Activated CD8-positive, alpha-beta memory T cell treated with anti-CD3 and anti-CD28 coated beads for 36 hours (primary cell): Measurements from ENCODE around the gene ACHE. TPM values are rescaled to one million over a fixed set of nuclear protein-coding genes. Genes with fewer than 3 reads are reported as not detected.
"Not testable (repeated sequence)": the region's sequence is repeated elsewhere in the genome, so short reads cannot be mapped to it uniquely, and the experiment has no call there.

Experiments used
- CTCF ChIA-PET: fragments of 350-600 bp; sonication (Branson Sonifier 250); formaldehyde crosslinking; loops from one replicate; lab custom pipeline; 2021; ENCODE audit warnings: antibody characterized with exemption; lab: Charles Lee
- POLR2A ChIA-PET: fragments of 350-600 bp; sonication (Branson Sonifier 250); formaldehyde crosslinking; loops from one replicate; lab custom pipeline; 2021; ENCODE audit warnings: antibody characterized with exemption; lab: Charles Lee
- total RNA-seq, 2 experiments: library from RNA; stranded (reverse); gene quantifications; one replicate each; pipeline ENCODE4 v1.2.3, GENCODE V29; 2021

The ACHE gene
- under 1 TPM; 0.13 to 0.23 TPM for total RNA-seq

DNA sequence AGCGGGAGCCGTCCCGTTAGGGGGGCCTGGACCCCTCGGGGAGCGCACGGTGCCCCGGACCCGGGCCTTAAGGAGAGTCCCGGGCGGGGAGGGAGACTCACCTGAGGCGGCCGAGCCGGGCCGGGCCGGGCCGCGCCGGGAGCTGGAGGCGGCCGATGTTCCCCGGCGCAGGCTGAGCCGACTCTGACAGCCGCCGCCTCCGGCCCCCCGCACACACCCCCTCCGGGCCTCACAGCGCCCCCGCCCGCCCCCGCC is at the start of gene ACHE:
Gene ACHE, minus strand, starts transcription at position 188 of the 255 bp plus-strand sequence. CDS start 1,656 bp downstream, outside the sequence.
- ChIA-PET CTCF (interaction anchor here (1.1 to 2.2 kb wide), 3 partner anchors 8 to 189 kb away, joined by 3 to 9 read pairs (median 8); partner anchors contain the start of gene TRIM56), POLR2A (no interaction called here)

DNA sequence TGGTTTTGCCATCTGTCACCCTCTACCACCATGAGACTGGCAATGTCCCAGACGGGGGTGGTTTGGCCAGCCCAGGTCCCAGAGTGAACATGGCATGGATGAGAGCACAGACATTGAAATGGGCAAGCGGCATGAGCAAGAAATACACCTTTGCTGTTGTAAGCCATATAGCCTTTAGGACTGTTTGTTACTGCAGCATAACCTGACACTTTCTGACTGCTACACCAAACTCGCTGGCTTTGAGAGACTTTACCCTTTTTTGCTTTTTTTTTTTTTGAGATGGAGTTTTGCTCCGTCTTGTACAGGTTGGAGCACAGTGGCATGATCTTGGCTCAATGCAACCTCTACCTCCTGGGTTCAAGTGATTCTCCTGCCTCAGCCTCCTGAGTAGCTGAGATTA is 48.5 kb upstream of the ACHE start:
- ChIA-PET POLR2A (no interaction called here), CTCF (interaction anchor here (1.0 kb wide), 1 partner anchor 17 kb away, joined by 3 read pairs; no protein-coding TSS in a partner anchor)

- ChIA-PET CTCF (no interaction called here), POLR2A (no interaction called here)
Measured at GRCh38 chr7:100943693-100944092, 48.0 kb upstream of the ACHE start.

GRCh38 chr7:100942045-100942774 is 46.5 kb upstream of the ACHE start:
- ChIA-PET CTCF (no interaction called here), POLR2A (no interaction called here)

DNA sequence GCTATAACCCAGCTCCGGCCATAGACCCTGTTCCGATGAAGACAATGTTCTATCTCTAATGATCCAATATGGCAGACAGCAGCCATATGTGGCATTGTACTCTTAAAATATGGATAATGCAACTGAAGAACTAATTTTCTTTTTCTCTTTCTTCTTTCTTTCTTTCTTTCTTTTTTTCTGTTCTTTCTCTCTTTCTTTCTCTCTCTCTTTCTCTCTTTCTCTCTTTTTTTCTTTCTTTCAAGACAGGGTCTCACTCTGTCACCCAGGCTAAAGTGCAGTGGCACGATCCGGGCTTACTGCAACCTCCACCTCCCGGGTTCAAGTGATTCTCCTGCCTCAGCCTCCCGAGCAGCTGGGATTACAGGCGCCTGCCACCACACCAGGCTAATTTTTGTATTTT is 40.5 kb upstream of the ACHE start:
- POLR2A ChIA-PET, CTCF ChIA-PET: not testable (repeated sequence)

- CTCF ChIA-PET, POLR2A ChIA-PET: not testable (repeated sequence)
Measured at GRCh38 chr7:100935381-100935780, 39.7 kb upstream of the ACHE start.

DNA sequence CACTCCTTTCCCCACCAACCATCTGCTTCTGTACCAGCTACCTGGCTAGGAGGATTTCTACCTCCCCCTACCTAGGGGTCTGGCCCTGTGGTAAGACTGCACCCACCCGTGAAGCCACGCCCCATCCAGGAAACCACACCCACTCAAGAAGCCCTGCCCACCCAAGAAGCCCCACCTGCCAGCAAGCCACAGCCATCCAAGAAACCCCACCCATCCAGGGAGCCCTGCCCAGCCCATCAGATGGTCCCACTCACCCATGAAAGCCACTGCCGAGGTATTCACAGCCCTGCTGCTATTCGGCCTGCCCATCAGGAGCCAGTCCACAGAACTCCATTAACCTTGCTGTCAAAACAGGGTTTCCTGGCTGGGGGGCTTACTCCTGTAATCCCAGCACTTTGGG is 38.0 kb upstream of the ACHE start:
- ChIA-PET CTCF (no interaction called here), POLR2A (no interaction called here)

- ChIA-PET POLR2A (no interaction called here), CTCF (no interaction called here)
Measured at GRCh38 chr7:100929808-100930174, 34.1 kb upstream of the ACHE start.

- CTCF ChIA-PET, POLR2A ChIA-PET: not testable (repeated sequence)
Measured at GRCh38 chr7:100923616-100924015, 27.9 kb upstream of the ACHE start.

DNA sequence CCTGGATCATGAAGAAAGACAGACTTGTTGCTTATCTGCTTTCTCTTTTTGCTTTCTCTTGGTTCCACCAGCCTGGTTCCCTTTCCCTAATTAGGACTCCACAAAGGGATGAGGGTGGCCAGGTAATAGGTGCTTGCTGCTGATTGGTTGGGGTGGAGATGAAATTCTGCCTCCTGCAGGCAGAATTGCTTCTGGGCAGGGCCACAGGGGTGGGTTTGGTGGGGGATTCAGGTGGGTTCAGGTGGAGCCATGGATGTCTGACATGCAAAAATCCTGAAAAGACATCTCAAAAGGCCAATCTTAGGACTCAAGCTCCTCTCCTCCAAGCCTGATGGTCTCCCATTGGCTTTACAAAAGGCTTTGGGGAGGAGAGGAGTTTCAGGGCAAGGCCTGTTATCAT is 25.4 kb upstream of the ACHE start:
- CTCF ChIA-PET = interaction anchor here (1.1 kb wide), 1 partner anchor 202 kb away, joined by 3 read pairs; no protein-coding TSS in a partner anchor

GRCh38 chr7:100919779-100920437 is 24.2 kb upstream of the ACHE start:
- CTCF ChIA-PET, POLR2A ChIA-PET: not testable (repeated sequence)

More for the DNA sequence above, 25.4 kb upstream of the ACHE start:
- POLR2A ChIA-PET = no interaction called here

- CTCF ChIA-PET, POLR2A ChIA-PET: not testable (repeated sequence)
Measured at GRCh38 chr7:100919335-100919734, 23.6 kb upstream of the ACHE start.

DNA sequence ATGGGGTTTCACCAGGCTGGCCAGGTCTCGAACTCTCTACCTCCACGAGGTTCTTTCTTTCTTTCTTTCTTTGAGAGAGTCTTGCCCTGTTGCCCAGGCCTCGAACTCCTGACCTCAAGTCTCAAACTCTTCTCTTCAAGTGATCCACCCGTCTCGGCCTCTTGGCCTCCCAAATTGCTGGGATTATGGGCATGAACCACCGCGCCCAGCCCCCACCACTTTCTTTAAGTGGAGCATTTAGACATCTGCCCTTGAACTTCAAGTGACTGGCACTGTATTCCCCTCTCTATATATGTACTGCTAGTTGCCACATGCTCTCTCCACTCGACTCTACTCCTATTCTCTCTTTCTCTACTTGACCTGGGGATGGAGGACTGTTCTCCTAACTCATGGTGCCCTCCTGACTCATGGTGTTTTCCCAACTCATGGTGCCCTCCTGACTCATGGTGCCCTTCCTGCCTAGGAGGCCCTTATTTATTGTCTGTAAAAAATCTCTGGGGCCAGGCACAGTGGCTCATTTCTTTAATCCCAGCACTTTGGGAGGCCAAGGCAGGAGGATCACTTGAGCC is 19.3 kb upstream of the ACHE start:
- ChIA-PET CTCF (no interaction called here), POLR2A (no interaction called here)

DNA sequence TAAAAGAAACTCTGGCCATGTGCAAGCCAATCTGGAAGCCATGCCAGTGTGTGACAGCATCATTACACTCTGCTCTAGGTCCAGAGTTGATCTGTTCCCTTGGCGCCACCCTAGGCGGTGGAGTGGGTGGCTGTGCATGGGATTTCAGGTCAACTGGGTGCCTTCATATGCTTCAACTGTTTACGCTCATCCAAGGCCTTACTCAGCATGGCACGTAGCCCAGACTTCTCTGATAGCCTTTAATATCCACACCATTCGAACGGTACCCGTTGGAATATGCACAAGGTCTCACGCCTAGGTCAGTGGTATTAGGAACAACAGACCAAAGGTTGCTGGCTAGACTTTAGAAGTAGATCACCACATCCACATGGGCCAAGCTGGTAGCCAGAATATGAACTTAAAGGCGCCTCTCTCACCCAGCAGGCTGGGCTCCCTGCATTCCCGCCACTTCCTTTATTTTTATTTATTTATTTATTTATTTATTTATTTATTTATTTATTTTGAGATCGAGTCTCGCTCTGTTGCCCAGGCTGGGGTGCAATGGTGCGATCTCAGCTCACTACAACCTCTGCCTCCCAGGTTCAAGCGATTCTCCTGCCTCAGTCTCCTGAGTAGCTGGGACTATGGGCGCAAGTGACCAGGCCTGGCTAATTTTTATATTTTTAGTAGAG is 18.7 kb upstream of the ACHE start:
- POLR2A ChIA-PET = no interaction called here
- CTCF ChIA-PET = no interaction called here

GRCh38 chr7:100911484-100911883 is 15.8 kb upstream of the ACHE start:
- ChIA-PET CTCF (interaction anchor here (0.7 kb wide), 1 partner anchor 58 kb away, joined by 4 read pairs; no protein-coding TSS in a partner anchor), POLR2A (no interaction called here)

DNA sequence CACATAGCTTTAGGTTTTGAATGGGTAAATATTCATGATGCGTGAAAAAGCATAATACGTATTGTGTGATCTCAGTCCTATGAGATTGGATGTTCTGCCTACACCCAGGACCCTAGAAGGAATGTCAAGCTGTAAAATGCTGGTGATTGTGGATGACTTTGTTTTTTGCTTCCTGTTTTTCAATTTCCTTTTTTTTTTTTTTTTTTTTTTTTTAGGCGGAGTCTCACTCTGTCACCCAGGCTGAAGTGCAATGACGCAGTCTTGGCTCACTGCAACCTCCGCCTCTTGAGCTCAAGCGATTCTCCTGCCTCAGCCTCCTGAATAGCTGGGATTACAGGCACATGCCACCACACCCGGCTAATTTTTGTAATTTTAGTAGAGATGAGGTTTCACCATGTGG is 14.8 kb upstream of the ACHE start:
- ChIA-PET CTCF (interaction anchor here (0.7 to 1.2 kb wide), 3 partner anchors 9 to 173 kb away, joined by 3 to 5 read pairs (median 3); no protein-coding TSS in a partner anchor), POLR2A (interaction anchor here (0.6 kb wide), 2 partner anchors 190 to 411 kb away, joined by 6 to 14 read pairs; partner anchors contain the start of gene IFT22)

GRCh38 chr7:100908512-100908911 is 12.8 kb upstream of the ACHE start:
- ChIA-PET CTCF (no interaction called here), POLR2A (no interaction called here)

DNA sequence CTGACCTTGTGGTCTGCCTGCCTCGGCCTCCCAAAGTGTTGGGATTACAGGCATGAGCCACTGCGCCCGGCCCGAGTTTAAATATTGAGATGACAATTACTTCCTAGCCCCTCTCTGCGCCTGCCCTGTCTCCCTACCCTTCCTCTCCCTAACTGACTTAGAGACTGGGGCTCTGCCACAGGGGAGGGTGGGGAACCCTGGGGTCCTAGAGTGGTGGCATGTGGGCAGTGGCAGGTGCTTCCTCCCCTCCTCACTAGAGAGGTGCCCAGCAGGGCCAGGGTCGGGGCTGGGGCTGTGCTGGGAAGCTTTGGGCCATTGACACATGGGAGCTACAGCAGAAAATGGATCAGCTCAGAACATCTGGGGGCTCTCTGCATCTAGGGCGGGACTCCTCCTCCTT is 7.0 kb upstream of the ACHE start:
- POLR2A ChIA-PET = no interaction called here
- CTCF ChIA-PET = no interaction called here

DNA sequence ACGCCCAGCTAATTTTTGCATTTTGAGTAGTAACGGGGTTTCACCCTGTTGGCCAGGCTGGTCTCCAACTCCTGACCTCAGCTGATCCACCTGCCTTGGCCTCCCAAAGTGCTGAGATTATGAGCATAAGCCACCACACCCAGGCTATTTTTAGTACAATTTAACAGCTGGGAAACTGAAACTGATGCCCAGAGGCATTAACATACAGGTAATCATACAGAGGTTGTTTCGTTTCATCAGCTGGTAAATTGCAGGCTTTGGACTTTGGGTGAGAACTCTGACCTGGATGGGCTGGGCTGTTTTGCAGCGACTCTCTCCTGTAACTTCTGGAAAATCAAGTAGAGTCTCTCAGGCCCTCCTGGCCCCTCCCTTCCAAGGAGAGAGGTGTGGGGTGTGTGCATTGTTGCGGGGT is 6.2 kb upstream of the ACHE start:
- ChIA-PET CTCF (interaction anchor here (0.6 to 0.7 kb wide), 3 partner anchors 15 to 60 kb away, joined by 3 read pairs; no protein-coding TSS in a partner anchor), POLR2A (no interaction called here)

DNA sequence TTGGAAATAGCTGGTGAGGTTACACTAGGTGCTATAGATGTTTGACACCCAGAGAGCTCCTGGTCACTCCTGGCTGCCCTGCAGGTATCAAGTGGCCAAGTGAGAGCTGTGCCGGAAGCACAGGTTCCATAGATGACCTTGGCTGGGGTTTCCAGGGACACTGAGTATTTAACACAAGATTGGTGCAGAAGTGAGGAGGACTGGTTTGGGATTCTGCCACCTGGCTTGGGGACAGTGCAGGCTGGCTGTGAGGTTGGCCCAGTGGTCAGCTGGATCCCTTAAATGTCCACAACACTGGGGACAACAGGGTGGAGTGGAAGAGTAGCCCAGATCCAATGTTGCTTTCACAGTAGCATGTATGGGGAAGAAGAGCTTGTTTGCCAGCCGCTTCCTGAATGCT is 5.3 kb upstream of the ACHE start:
- ChIA-PET CTCF (interaction anchor here (0.7 to 1.3 kb wide), 4 partner anchors 9 to 427 kb away, joined by 3 to 5 read pairs (median 4); no protein-coding TSS in a partner anchor), POLR2A (no interaction called here)
